Stimulated activated CD4-positive, alpha-beta T cell treated with anti-CD3 and anti-CD28 coated beads, Interleukin-12 subunit alpha, Interleukin-12 subunit beta, amount 100 ng/mL, for 48 hours (primary cell): ENCODE results near the gene TET1.
"Not testable (repeated sequence)": the region's sequence is repeated elsewhere in the genome, so short reads cannot be mapped to it uniquely, and the experiment has no call there.

Experiments used
- DNase-seq, 3 donors: peaks; one replicate each; pipeline ENCODE4 v3.0.0-alpha.2; 2020; ENCODE audit warnings: low read depth in 2 of 3, low spot score in 1 of 3

Gene TET1

DNA sequence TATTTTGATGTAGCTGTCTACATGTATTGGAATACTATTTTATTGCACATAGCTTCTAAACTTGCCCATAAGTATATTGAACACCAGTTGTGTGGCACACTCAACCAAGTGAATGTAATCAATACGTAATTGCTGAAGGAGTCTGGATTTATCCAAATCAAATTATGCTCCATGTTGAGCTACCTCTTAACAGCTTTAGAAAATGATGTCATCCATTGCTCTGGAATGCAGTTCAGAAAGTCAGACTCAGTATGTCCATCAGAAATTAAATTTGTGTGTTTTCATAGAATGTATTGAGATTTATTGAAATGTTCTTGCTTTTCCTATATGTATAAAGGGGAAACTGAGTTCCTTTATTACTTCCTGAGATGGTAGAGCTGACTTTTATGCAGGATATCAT, 135.9 kb downstream of the TET1 start:
- DNase-seq: no peak

DNA sequence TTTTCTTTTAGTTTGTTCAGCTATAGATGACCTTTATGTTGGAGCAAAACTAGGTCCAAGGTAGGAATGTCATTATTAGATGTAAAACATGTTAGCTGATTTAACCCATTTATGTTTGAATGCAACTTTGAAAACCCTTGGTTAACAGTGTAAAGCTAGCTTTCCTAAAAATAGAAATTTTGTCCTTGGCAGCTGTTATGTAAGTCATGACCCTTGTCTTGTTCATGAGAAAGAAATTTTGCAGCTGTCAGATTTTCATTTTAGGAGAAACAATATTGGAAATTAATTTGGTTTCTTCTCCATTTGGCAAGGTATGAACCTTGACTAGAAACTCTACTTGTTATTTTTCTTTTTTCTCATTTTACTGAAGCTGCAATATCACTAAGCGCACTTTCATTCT, 137.0 kb downstream of the TET1 start:
- DNase-seq: no peak

DNA sequence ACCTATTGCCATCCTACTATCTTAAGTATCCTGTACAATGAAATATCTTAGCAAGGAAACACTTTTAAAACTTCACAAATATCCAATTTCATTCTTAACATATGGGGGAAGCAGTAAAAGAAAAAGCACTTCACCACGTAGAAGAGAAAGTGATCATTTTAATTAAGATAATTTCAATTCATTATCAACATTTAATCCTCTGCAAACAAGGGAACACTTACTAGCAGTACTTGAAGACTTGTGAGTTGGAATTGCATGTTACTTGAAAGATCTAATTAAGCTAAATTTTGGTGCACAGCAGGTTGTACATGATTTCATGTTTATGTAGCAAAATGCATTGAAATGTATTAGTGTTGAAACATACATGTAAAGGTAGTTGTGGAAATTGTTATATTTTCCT, 140.1 kb downstream of the TET1 start:
- no peak for DNase-seq

DNA sequence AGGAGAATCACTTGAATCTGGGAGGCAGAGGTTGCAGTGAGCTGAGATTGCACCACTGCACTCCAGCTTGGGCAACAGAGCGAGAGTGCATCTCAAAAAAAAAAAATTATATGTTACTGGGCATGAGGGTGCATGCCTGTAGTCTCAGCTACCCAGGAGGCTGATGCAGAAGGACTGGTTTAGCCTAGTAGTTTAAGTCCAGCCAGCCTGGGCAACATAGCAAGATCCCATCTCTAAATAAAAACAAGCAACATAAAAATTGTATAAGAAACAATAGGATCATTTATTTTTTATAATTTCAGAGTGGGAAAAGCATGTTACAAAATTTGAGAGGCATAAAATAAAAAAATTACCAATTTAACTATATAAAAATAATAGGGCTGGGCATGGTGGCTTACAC, 145.4 kb downstream of the TET1 start:
- no peak for DNase-seq

DNA sequence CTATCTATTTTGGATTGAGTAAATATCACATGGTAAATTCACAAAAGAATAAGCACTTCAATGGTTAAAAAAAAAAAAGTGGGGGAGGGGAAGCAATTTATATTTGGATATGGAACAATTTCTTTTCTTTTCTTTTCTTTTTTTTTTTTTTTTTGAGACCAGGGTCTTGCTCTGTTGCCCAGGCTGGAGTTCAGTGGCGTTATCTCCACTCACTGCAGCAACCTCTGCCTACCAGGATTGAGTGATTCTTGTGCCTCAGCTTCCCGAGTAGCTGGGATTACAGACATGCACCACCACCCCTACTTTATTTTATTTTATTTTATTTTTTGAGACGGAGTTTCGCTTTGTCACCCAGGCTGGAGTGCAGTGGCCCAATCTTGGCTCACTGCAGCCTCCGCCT, 148.8 kb downstream of the TET1 start:
- DNase-seq: not testable (repeated sequence)

DNA sequence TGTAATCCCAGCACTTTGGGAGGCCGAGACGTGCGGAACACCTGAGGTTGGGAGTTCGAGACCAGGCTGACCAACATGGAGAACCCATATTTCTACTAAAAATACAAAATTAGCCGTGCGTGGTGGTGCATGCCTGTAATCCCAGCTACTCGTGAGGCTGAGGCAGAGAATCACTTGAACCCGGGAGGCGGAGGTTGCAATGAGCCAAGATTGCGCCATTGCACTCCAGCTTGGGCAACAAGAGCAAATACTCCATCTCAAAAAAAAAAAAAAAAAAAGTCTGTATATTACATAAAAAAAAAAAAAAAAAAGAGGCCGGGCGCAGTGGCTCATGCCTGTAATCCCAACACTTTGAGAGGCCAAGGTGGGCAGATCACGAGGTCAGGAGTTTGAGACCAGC, 152.9 kb downstream of the TET1 start:
- not testable (repeated sequence) for DNase-seq

DNA sequence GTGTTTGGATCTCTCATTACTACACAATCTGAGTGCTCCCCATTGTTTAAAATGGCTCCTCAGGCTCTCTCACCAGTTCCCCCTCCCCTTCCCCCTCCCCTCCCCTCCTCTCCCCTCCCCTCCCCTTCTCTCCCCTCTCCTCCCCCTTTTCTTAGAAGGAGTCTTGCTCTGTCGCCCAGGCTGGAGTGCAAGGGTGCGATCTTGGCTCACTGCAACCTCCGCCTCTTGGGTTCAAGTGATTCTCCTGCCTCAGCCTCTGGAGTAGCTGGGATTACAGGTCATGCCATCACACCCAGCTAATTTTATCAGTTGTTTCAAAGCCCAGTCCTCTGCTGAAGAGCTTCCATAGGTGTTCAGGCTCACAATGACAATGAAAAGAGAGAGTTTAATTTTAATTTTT, 157.3 kb downstream of the TET1 start:
- DNase-seq: no peak

DNA sequence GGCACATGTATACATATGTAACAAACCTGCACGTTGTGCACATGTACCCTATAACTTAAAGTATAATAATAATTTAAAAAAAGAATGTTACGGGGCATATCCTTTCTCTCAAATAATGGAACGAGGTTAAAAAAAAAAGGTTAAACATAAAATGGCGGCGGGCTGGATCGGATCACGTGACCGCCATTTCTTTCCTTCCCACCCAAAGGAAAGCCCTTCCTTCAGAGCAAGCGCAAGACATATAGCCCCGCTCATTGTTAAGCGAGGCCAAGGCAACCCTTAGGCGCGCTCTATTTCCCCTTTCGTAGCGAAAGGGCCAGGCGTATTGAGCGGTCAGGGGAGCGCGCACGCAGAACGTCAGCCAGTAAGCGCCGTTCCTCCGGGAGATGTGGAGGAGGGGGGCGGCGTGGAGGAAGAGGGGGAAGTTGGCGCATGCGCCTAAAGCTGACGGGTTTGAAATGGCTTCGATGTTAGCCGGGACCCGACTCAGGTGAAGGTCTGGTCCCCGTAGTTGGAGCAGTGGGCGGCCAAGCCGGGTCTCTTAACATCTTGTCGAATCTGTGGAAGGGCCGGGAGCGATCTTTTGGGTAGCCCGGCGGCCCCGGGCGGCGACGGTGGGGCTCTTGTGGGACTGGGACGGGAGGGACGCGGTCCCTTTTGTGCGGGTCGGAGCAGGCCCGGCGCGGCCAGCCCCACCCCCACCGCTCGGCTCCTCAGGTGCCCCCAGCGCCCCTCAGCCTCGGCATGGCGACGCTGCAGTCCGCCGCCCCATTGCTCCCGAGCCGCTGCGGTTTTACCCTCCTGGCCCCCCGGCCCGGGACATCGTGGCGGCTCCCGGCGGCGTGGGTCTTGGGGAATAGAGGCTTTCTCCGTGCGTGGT, 160.9 kb downstream of the TET1 start, which contains the start of gene CCAR1:
Gene CCAR1, plus strand, starts transcription at position 447 of the 880 bp plus-strand sequence. CDS start 1,266 bp downstream, outside the sequence.
- peak; percentile 93 to 96 (median 95) for DNase-seq

DNA sequence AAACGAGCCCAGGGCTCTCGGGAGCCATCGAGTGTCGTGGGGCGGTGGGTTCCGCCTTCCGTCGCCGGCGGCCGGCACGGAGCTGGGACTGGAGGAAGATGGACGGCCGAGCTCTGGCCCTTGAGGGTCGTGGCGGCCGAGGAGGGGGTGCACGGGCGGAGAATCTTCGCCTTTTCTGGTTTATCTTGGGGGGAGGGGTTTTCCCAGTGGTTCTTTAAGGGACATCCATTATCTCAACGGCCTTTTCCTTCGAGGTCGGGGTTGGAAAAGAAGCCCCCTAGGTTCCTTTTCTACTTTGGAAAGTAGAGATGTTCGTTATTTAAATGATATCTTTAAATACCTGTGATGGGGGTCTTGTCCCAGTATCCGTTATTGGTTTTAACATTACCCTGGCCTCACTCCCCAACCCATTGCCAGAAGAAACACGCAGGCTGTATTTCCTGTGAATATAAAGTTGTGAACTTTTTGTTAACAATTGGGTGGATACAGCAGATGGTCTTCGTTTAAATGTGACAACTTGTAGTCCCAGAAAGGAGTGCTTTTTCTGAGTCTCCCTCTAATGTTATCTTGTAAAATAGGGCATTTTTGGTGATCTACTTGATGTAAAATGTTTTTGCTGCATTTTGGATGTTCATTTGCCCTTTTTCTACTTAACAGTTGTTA, 161.7 kb downstream of the TET1 start:
- DNase-seq: no peak

DNA sequence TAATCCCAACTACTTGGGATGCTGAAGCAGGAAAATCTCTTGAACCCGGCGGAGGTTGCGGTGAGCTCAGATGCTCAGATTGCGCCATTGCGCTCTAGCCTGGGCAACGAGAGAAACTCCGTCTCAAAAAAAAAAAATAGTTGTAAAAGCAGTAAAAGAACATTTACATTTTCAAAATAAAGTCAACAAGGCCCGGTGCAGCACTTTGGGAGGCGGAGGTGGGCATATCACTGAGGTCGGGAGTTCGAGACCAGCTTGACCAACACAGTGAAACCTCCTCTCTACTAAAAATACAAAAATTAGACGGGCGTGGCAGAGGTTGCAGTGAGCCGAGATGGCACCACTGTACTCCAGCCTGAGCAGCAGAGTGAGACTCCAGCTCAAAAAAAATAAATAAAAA, 164.9 kb downstream of the TET1 start:
- DNase-seq: no peak

DNA sequence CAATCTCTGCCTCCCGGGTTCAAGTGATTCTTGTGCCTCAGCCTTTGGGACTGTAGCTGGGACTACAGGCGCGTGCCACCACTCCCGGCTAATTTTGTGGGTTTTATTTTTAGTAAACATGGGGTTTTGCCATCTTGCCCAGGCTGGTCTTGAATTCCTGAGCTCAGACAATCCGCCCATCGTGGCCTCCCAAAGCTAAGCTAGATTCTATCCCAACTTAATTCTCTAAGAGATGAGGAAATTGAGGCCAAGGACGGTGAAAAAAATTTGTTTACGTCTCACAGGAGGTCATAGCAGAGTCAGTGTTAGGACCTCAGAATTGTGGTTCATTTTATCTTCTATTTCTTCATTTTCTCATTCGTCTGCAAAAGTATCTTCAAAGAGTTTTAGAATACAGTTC, 167.0 kb downstream of the TET1 start:
- no peak for DNase-seq

DNA sequence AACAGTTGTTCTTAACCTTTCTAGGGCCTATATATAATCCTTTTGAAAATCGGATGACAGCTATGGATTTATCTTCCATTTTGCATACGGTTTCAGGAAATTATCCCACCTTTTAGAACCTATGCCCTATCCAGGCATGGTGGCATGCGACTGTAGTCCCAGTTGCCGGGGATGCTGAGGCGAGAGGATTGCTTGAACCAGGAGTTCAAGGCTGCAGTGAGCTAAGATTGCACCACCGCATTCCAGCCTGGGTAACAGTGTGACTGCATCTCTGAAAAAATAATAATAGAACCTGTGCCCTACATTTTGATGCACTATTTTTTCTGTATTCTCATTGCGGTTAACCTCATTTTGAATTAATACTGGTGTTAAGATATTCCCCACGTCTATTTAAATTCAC, 172.5 kb downstream of the TET1 start:
- DNase-seq: no peak

DNA sequence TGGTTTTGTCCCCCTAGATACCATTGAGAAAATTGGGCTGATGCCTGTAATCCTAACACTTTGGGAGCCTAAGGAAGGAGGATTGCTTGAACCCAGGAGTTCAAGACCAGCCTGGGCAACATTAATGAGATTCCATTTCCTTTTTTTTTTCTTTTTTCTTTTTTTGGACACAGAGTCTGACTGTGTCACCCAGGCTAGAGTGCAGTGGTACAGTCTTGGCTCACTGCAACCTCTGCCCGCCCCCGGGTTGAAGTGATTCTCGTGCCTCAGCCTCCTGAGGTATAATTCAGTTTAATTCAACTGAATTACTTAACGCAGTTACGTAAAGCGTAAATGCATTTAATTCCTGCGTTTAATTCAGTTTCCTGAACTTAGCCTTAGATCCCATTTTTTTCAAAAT, 174.2 kb downstream of the TET1 start:
- no peak for DNase-seq

DNA sequence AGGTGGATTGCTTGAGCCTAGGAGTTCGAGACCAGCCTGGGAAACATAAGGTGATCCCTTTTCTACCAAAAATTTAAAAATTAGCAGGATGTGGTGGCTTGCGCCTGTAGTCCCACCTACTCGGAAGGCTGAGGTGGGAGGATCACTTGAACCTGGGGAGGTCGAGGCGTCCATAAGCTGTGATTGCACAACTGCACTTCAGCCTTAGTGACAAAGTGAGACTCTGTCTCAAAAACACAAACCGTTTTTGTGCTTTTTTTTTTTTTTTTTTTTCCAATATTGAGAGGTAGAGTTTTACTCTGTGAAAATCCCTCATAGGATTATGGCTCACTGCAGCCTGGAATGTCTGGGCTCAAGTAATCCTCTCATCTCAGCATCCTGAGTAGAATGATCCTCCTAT, 175.0 kb downstream of the TET1 start:
- DNase-seq: no peak

DNA sequence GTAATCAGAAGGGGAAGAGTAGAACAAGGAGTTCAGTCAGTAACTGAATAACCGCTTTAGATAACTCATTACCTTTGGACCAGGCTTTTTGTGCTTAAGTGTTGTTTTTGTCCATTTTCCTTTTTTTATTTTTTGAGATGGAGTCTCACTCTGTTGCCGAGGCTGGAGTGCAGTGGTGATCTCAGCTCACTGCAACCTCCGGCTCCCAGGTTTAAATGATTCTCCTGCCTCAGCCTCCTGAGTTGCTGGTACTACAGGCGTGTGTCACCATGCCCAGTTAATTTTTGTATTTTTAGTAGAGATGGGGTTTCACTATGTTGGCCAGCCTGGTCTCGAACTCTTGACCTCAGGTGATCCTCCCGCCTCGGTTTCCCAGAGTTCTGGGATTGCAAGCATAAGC, 175.6 kb downstream of the TET1 start:
- DNase-seq: not testable (repeated sequence)

DNA sequence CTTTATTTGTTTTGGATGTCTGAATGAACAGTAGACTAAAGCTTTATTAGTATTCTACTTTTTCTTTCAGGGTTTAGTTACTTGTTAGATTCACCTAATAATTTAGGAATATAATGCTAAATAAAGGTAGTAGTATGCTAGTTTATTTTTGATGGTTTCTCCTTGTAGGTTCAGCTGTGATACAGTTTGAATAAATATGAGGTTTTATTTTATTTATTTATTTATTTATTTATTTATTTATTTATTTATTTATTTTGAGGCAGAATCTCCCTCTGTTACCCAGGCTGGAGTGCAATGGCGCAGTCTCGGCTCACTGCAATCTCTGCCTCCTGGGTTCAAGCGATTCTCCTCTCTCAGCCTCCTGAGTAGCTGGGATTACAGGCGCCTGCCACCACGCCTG, 180.5 kb downstream of the TET1 start:
- not testable (repeated sequence) for DNase-seq

DNA sequence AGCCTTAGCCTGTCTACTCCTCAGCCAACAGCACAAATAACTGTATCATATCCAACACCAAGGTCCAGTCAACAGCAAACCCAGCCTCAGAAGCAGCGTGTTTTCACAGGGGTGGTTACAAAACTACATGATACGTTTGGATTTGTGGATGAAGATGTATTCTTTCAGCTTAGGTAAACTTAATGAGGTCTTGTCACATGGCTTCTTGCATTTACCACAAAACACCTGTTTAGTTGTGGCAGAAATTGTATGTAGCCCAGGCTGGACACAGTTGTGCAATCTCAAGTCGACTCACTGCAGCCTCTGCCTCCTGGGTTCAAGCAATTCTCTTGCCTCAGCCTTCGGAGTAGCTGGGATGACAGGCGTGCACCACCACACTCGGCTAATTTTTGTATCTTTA, 182.3 kb downstream of the TET1 start:
- DNase-seq: no peak
